Prostate gland (tissue), 2 donors: ENCODE measurements around the gene KPNA1. TPM values are rescaled to one million over a fixed set of nuclear protein-coding genes. Genes with fewer than 3 reads are reported as not detected.
"Not testable (repeated sequence)": the region's sequence is repeated elsewhere in the genome, so short reads cannot be mapped to it uniquely, and the experiment has no call there.

Experiments
- DNase-seq: peaks from one replicate; pipeline ENCODE4 v3.0.0-alpha.2; 2019; ENCODE audit warnings: low spot score
- H3K27ac ChIP-seq, 2 donors: fragments of 200-600 bp; sonication (generic); 2 replicates each; pipeline ENCODE4 v1.5.1; 2017 to 2019
- H3K27me3 ChIP-seq: fragments of 200-600 bp; sonication (generic); replicated peaks from 2 replicates; pipeline ENCODE4 v1.5.1; 2019; ENCODE audit not compliant: insufficient read depth
- H3K36me3 ChIP-seq, 2 donors: fragments of 200-600 bp; sonication (generic); 1 replicate in 1 of 2; 2 replicates in 1 of 2; pipeline versions ENCODE4 v1.5.1 to v1.8.1; 2017 to 2019
- H3K4me1 ChIP-seq: fragments of 200-600 bp; sonication (generic); replicated peaks from 2 replicates; pipeline ENCODE4 v1.5.1; 2019
- H3K4me3 ChIP-seq, 2 donors: fragments of 200-600 bp; sonication (generic); 2 replicates each; pipeline ENCODE4 v1.5.1; 2017 to 2019
- H3K9me3 ChIP-seq: fragments of 200-600 bp; sonication (generic); 2 replicates; pipeline ENCODE4 v1.5.1; 2017
- CTCF ChIP-seq, 4 experiments: fragments of 200-600 bp in 2 of 4; fragments of 450-650 bp in 2 of 4; sonication (generic) in 2 of 4; IDR thresholded peaks; 1 replicate in 3 of 4; 2 replicates in 1 of 4; pipeline ENCODE4 v1.5.1; 2016 to 2019; ENCODE audit warnings: antibody characterized with exemption in 4 of 4, mild to moderate bottlenecking in 2 of 4, moderate library complexity in 2 of 4
- POLR2A ChIP-seq: fragments of 450-650 bp; IDR thresholded peaks from one replicate; pipeline ENCODE4 v1.6.1; 2016; ENCODE audit warnings: antibody characterized with exemption, mild to moderate bottlenecking
- POLR2AphosphoS5 ChIP-seq: sonication (generic); formaldehyde crosslinking; IDR thresholded peaks from one replicate; pipeline ENCODE4 v1.6.1; 2017; ENCODE audit warnings: antibody characterized with exemption
- WGBS: methylation state at CpG from one replicate; pipeline ENCODE4 v1.1.5; 2018; 5-methylcytosine and 5-hydroxymethylcytosine counted together
- intact Hi-C: fragments of 100-400 bp; cut with DNase I; formaldehyde crosslinking; loops from one replicate; pipeline ENCODE4 v1.14.2; 2022
- total RNA-seq, 2 donors: library from RNA; depleted of rRNA; stranded (reverse); fragments of >200 nt; gene quantifications; one replicate each; pipeline ENCODE4 v1.1.0, GENCODE V29; 2016

The KPNA1 gene
- total RNA-seq, 2 donors from 2014 or later = 27.1 to 38.7 TPM

GRCh38 chr3:122502941-122503340, 11.8 kb downstream of the KPNA1 start:
- H3K27ac ChIP-seq = no peak overlapping the region
- no peaks in the 10 kb centered on the region for H3K4me1 ChIP-seq
- no peaks in the 10 kb centered on the region for H3K9me3 ChIP-seq
- no peaks in the 10 kb centered on the region for H3K27me3 ChIP-seq
- WGBS = 90% methylated on average over 2 of the region's 2 CpGs
- H3K4me3 ChIP-seq = no peak overlapping the region
- H3K36me3 ChIP-seq = no peaks in the 10 kb centered on the region
- TF ChIP-seq POLR2A (no peak), CTCF (IDR thresholded peaks at IDR 0.05) (no peak), POLR2AphosphoS5 (no peak)
- intact Hi-C loops = no loop called here
- no peak for DNase-seq

GRCh38 chr3:122502139-122502538, 12.6 kb downstream of the KPNA1 start:
- H3K27ac ChIP-seq = no peak overlapping the region
- H3K9me3 ChIP-seq = no peaks in the 10 kb centered on the region
- no peaks in the 10 kb centered on the region for H3K27me3 ChIP-seq
- TF ChIP-seq POLR2AphosphoS5 (no peak), POLR2A (no peak), CTCF (IDR thresholded peaks at IDR 0.05) (no peak)
- no peaks in the 10 kb centered on the region for H3K36me3 ChIP-seq
- WGBS = 74% methylated on average over 2 of the region's 2 CpGs
- no peaks in the 10 kb centered on the region for H3K4me1 ChIP-seq
- no peak overlapping the region for H3K4me3 ChIP-seq
- intact Hi-C loops = no loop called here
- no peak for DNase-seq

- H3K4me3 ChIP-seq, H3K9me3 ChIP-seq, H3K36me3 ChIP-seq, DNase-seq, H3K4me1 ChIP-seq, H3K27me3 ChIP-seq, H3K27ac ChIP-seq, intact Hi-C loops: not testable (repeated sequence)
- WGBS = 86% methylated on average over 6 of the region's 6 CpGs
Measured at GRCh38 chr3:122500964-122501363, 13.8 kb downstream of the KPNA1 start.

GRCh38 chr3:122498152-122498551, 16.6 kb downstream of the KPNA1 start:
- Histone ChIP-seq H3K36me3 (no peaks in the 10 kb centered on the region), H3K27ac (no peak overlapping the region), H3K4me3 (no peak overlapping the region), H3K9me3 (no peaks in the 10 kb centered on the region), H3K27me3 (no peaks in the 10 kb centered on the region), H3K4me1 (no peaks in the 10 kb centered on the region)
- DNase-seq = no peak
- TF ChIP-seq POLR2A (no peak), POLR2AphosphoS5 (no peak), CTCF (IDR thresholded peaks at IDR 0.05) (no peak)
- WGBS = 43% methylated on average over 1 of the region's 1 CpG
- intact Hi-C loops = no loop called here

- WGBS = 37% methylated on average over 1 of the region's 1 CpG
- TF ChIP-seq CTCF (IDR thresholded peaks at IDR 0.05) (no peak), POLR2A (no peak), POLR2AphosphoS5 (no peak)
- Histone ChIP-seq H3K27ac (no peak overlapping the region), H3K9me3 (no peaks in the 10 kb centered on the region), H3K4me1 (no peaks in the 10 kb centered on the region), H3K36me3 (no peaks in the 10 kb centered on the region), H3K4me3 (no peak overlapping the region), H3K27me3 (no peaks in the 10 kb centered on the region)
- intact Hi-C loops = no loop called here
- no peak for DNase-seq
Measured at GRCh38 chr3:122497425-122497824, 17.3 kb downstream of the KPNA1 start.
